ENCODE results near the gene PCDHGA1. TPM values are rescaled to one million over a fixed set of nuclear protein-coding genes. Genes with fewer than 3 reads are reported as not detected.
"Not testable (repeated sequence)": the region's sequence is repeated elsewhere in the genome, so short reads cannot be mapped to it uniquely, and the experiment has no call there.

Gene PCDHGA1
- total and polyA plus RNA-seq, 4 donors = 0.91 to 1.6 (median 1.0) TPM; not detected in 1

DNA sequence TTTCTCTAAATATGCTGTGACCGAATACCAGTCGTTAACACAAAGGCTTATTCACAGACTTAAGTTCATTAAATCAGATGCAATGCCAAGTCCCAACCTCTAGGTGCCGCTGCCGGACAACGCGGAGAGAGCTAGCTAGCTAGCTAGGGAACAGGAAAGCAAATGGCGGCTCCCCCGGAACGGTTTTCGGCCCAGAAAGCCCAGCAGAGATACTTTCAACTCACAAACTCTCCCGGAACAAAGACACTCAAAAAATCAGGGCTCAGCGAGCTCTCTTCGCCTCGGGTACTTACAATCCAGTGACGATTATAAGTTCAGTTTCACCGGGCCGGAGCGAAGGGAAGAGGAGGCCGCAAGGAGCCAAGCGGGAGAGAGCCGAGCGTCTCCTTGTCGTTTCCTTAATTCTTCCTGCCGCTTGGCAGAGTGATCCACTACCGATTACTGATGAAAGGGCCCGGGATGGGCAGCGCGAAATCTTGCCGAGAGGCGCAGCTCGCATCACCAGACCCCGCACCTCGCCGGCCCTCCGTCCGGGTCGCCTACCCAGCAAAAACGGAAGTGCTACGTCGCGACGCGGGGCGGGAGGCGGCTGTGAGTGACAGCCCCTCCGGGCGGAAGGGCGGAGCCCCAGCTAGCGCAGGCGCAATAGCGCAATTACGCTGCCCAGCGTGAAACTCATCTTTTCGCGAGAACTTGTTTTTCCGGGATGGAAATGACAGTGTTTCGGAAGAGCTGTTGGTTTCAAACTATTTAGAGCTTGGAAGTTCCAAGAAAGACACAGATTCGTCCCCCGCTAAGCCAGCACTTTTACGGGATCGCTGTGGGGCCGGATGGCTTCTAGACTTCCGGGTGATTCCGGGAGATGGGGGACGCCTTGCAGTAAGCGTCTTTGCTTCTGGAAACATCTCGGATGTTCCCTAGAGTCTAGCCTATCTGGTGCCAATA is 9.8 kb upstream of the PCDHGA1 start, which contains the start of gene TAF7:
TAF7 (minus strand) TSS at position 560 of the 945 bp plus-strand sequence. CDS start 740 bp downstream, outside the sequence.
- peaks cover 8% of the 10 kb centered on the region for H3K9me3 ChIP-seq (ENCODE audit: control insufficient read depth, low read length)
- H3K4me3 ChIP-seq (ENCODE audit: low read length in 2 of 2) = peak within 1 kb of the TSS; percentile 66 to 87
- H3K36me3 ChIP-seq (ENCODE audit: control insufficient read depth in 1 of 2, insufficient read depth in 2 of 2, low read length in 1 of 2) = peaks cover 1 to 11% of the 10 kb centered on the region in 2 donors
- H3K27ac ChIP-seq (ENCODE audit: low read depth in 1 of 2, low read length in 2 of 2) = peak within 1 kb of the TSS; percentile 20 to 78
- no peaks in the 10 kb centered on the region for H3K27me3 ChIP-seq (ENCODE audit: control insufficient read depth in 1 of 2, insufficient read depth in 2 of 2, low read length in 1 of 2)
- WGBS, 2 donors = 1% methylated on average over 67 of the region's 67 CpGs
- H3K4me1 ChIP-seq (ENCODE audit: control insufficient read depth in 1 of 2, insufficient read depth in 2 of 2, low read length in 2 of 2) = peaks cover 0 to 2% of the 10 kb centered on the region in 2 donors
- ATAC-seq (ENCODE audit: low FRiP score) (peak; percentile 99), DNase-seq (peak; percentile 94 to 97)
- intact Hi-C loops (cut with DNase I) = loop anchor here (2.0 to 10.0 kb wide), 3 partner anchors 76 to 242 kb away; partner anchors contain the start of gene PCDHB15 (in 1 of the 2)

DNA sequence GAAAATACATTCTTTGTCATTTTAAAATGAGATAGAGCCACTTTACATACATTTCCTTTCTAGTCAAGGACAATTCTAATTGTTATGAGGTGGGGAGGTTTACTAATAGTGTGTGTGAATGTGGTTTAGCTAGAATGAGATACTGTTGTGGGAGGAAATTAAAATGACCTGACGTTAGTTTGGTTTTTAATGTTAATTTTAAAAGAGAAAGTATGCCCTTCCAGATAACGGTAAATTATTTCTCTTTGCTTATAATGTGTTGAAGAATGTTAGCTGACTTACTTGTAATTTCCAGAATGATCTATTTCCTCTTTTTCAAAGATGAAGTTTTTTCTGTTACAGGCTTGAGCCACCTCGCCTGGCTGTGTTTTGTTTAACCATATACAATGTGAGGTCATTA is 8.1 kb upstream of the PCDHGA1 start:
- Histone ChIP-seq H3K36me3 (ENCODE audit: control insufficient read depth in 1 of 2, insufficient read depth in 2 of 2, low read length in 1 of 2) (peaks cover 1 to 5% of the 10 kb centered on the region in 2 donors), H3K9me3 (ENCODE audit: control insufficient read depth, low read length) (peaks cover 8% of the 10 kb centered on the region), H3K4me1 (ENCODE audit: control insufficient read depth in 1 of 2, insufficient read depth in 2 of 2, low read length in 2 of 2) (peaks cover 0 to 2% of the 10 kb centered on the region in 2 donors), H3K4me3 (ENCODE audit: low read length in 2 of 2) (no peak overlapping the region), H3K27me3 (ENCODE audit: control insufficient read depth in 1 of 2, insufficient read depth in 2 of 2, low read length in 1 of 2) (no peaks in the 10 kb centered on the region), H3K27ac (ENCODE audit: low read depth in 1 of 2, low read length in 2 of 2) (no peak overlapping the region)
- 85 to 91% methylated on average over 3 of the region's 3 CpGs for WGBS, 2 donors
- DNase-seq = no peak
- intact Hi-C loops (cut with DNase I) = loop anchor here (5.0 to 10.0 kb wide), 2 partner anchors 77 to 240 kb away; partner anchors contain the start of gene PCDHB15 (in 1 of the 2)
- ATAC-seq (ENCODE audit: low FRiP score) = no peak

DNA sequence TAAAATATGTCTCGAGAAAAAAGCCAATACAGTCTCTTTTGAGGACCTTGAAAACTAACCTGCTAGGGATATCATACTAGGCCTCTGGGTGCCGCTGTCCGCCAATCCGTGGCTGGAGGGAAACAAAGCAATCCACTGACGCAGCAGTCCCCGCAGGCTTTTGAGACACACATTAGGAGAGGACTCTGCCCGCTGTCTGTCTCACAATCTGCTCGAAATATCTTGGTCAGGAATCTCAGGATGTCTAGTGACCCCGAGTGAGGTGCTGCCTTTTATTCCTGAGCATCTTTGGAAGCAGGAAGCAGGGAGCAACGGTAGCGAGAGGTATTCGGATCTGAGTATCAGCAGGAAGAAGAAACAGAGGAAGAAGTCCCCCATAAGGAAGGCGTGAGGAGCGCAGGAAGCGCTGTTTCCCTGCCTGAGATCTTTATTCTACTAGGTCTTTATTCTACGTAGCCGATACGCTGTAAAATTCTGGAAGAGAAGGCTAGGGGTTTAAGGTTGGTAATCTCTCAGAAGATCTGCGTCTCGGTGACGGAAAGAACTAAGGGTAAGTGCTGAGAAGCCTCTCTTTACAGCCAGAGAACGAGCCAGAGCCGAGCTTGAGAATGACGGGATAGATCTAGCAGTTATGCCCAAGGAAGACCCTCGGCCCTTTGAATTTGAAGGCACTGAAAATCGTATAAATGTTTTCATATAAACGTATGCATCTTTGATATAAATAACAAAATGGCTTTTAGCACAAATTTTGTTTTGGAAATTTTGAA is 4.0 kb upstream of the PCDHGA1 start:
- peaks cover 14% of the 10 kb centered on the region for H3K9me3 ChIP-seq (ENCODE audit: control insufficient read depth, low read length)
- peaks cover 0 to 2% of the 10 kb centered on the region in 2 donors for H3K4me1 ChIP-seq (ENCODE audit: control insufficient read depth in 1 of 2, insufficient read depth in 2 of 2, low read length in 2 of 2)
- ATAC-seq (ENCODE audit: low FRiP score) = peak; percentile 68
- DNase-seq = peak; percentile 81 to 83
- no peak overlapping the region for H3K27ac ChIP-seq (ENCODE audit: low read depth in 1 of 2, low read length in 2 of 2)
- 7 to 9% methylated on average over 27 of the region's 27 CpGs for WGBS, 2 donors
- H3K4me3 ChIP-seq (ENCODE audit: low read length in 2 of 2) = peak overlapping the region; percentile 28 to 52
- intact Hi-C loops (cut with DNase I) = loop anchor here in 1 of 2 donors (10.0 kb wide), 1 partner anchor 81 kb away; the partner anchor contains the start of gene PCDHB15
- H3K27me3 ChIP-seq (ENCODE audit: control insufficient read depth in 1 of 2, insufficient read depth in 2 of 2, low read length in 1 of 2) = no peaks in the 10 kb centered on the region
- no peaks in the 10 kb centered on the region for H3K36me3 ChIP-seq (ENCODE audit: control insufficient read depth in 1 of 2, insufficient read depth in 2 of 2, low read length in 1 of 2)

- intact Hi-C loops (cut with DNase I) = loop anchor here in 1 of 2 donors (10.0 kb wide), 1 partner anchor 83 kb away; the partner anchor contains the start of gene PCDHB15
- DNase-seq (no peak), ATAC-seq (ENCODE audit: low FRiP score) (no peak)
- no peak overlapping the region for H3K4me3 ChIP-seq (ENCODE audit: low read length in 2 of 2)
- WGBS, 2 donors = 79 to 85% methylated on average over 8 of the region's 8 CpGs
- peaks cover 0 to 2% of the 10 kb centered on the region in 2 donors for H3K27me3 ChIP-seq (ENCODE audit: control insufficient read depth in 1 of 2, insufficient read depth in 2 of 2, low read length in 1 of 2)
- H3K4me1 ChIP-seq (ENCODE audit: control insufficient read depth in 1 of 2, insufficient read depth in 2 of 2, low read length in 2 of 2) = no peaks in the 10 kb centered on the region
- H3K36me3 ChIP-seq (ENCODE audit: control insufficient read depth in 1 of 2, insufficient read depth in 2 of 2, low read length in 1 of 2) = no peaks in the 10 kb centered on the region
- no peak overlapping the region for H3K27ac ChIP-seq (ENCODE audit: low read depth in 1 of 2, low read length in 2 of 2)
- peaks cover 24% of the 10 kb centered on the region for H3K9me3 ChIP-seq (ENCODE audit: control insufficient read depth, low read length)
Measured at GRCh38 chr5:141328231-141328630, 2.1 kb upstream of the PCDHGA1 start.

- H3K36me3 ChIP-seq (ENCODE audit: control insufficient read depth in 1 of 2, insufficient read depth in 2 of 2, low read length in 1 of 2); H3K27ac ChIP-seq (ENCODE audit: low read depth in 1 of 2, low read length in 2 of 2); ATAC-seq (ENCODE audit: low FRiP score); H3K4me1 ChIP-seq (ENCODE audit: control insufficient read depth in 1 of 2, insufficient read depth in 2 of 2, low read length in 2 of 2); H3K27me3 ChIP-seq (ENCODE audit: control insufficient read depth in 1 of 2, insufficient read depth in 2 of 2, low read length in 1 of 2); intact Hi-C loops (cut with DNase I); H3K4me3 ChIP-seq (ENCODE audit: low read length in 2 of 2); DNase-seq: not testable (repeated sequence)
- H3K9me3 ChIP-seq (ENCODE audit: control insufficient read depth, low read length) = peaks cover 28% of the 10 kb centered on the region
- 23 to 32% methylated on average over 33 to 39 of the region's 39 CpGs for whole genome bisulfite sequencing, 2 donors
Measured at GRCh38 chr5:141332571-141332970, 2.3 kb downstream of the PCDHGA1 start.

DNA sequence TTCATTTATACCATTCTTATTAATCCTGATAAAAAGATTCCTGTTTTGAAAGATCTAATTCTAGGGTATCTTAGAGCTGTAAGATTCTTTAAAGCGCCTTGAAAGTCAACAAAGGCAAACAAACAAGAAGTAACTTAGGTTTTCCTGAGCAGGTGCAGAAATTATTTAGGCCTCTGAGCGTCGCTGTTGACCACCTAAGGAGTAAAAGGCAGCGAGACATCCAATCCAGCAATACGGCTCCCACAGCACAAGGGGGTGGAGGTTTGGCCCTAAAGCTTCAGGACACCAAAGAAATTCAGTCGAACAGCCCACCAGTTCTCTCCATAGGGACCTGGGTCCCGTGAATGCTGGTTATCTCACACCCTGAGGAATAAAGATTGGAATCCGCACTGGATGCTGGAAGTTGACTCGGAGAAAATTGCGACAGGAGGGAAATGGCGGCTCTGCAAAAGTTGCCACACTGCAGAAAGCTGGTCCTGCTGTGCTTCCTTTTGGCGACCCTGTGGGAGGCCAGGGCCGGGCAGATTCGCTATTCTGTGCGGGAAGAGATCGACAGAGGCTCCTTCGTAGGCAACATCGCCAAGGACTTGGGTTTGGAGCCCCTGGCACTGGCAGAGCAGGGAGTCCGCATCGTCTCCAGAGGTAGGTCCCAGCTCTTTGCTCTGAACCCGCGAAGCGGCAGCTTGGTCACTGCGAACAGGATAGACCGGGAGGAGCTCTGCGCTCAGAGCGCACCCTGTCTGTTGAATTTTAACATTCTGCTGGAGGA is 8.4 kb downstream of the PCDHGA1 start, which contains the start of gene PCDHGA2:
PCDHGA2 (plus strand) TSS at position 223 of the 769 bp plus-strand sequence.
- Histone ChIP-seq H3K27ac (ENCODE audit: low read depth in 1 of 2, low read length in 2 of 2) (no peak within 1 kb of the TSS), H3K9me3 (ENCODE audit: control insufficient read depth, low read length) (peaks cover 26% of the 10 kb centered on the region)
- peak; percentile 68 for ATAC-seq (ENCODE audit: low FRiP score)

GRCh38 chr5:141340781-141341354 is 10.6 kb downstream of the PCDHGA1 start:
- Histone ChIP-seq H3K9me3 (ENCODE audit: control insufficient read depth, low read length) (peaks cover 38% of the 10 kb centered on the region), H3K4me3 (ENCODE audit: low read length in 2 of 2) (peak overlapping the region in 1 of 2 donors; percentile 15)
- H3K4me1 ChIP-seq (ENCODE audit: control insufficient read depth in 1 of 2, insufficient read depth in 2 of 2, low read length in 2 of 2); ATAC-seq (ENCODE audit: low FRiP score); DNase-seq; H3K27ac ChIP-seq (ENCODE audit: low read depth in 1 of 2, low read length in 2 of 2); intact Hi-C loops (cut with DNase I); H3K36me3 ChIP-seq (ENCODE audit: control insufficient read depth in 1 of 2, insufficient read depth in 2 of 2, low read length in 1 of 2); H3K27me3 ChIP-seq (ENCODE audit: control insufficient read depth in 1 of 2, insufficient read depth in 2 of 2, low read length in 1 of 2): not testable (repeated sequence)
- WGBS, 2 donors = 38 to 57% methylated on average over 30 to 45 of the region's 45 CpGs

More for the DNA sequence above, 8.4 kb downstream of the PCDHGA1 start, which contains the start of gene PCDHGA2:
- Histone ChIP-seq H3K27me3 (ENCODE audit: control insufficient read depth in 1 of 2, insufficient read depth in 2 of 2, low read length in 1 of 2) (peaks cover 0 to 1% of the 10 kb centered on the region in 2 donors), H3K36me3 (ENCODE audit: control insufficient read depth in 1 of 2, insufficient read depth in 2 of 2, low read length in 1 of 2) (no peaks in the 10 kb centered on the region), H3K4me1 (ENCODE audit: control insufficient read depth in 1 of 2, insufficient read depth in 2 of 2, low read length in 2 of 2) (no peaks in the 10 kb centered on the region), H3K4me3 (ENCODE audit: low read length in 2 of 2) (no peak within 1 kb of the TSS)
- intact Hi-C loops (cut with DNase I) = loop anchor here in 1 of 2 donors (5.0 kb wide), 1 partner anchor 224 kb away; no protein-coding TSS in a partner anchor
- WGBS, 2 donors = 4 to 9% methylated on average over 27 of the region's 27 CpGs
- no peak for DNase-seq

All from aorta (tissue), 5 donors.